HG02763 (cell line): Measurements from ENCODE around the gene TSTD2.
A peak's percentile ranks its signal among the peaks of the same experiment; 100 is the strongest.

Experiments
- ATAC-seq: cut with Tn5 transposase; IDR thresholded peaks from one replicate; pipeline ENCODE4 v1.9.1; 2021; ENCODE audit warnings: mild to moderate bottlenecking, moderate library complexity; ENCODE audit not compliant: unreplicated experiment

TSTD2 gene

GRCh38 chr9:97565262-97565661, 67.9 kb downstream of the TSTD2 start:
- ATAC-seq = no peak

DNA sequence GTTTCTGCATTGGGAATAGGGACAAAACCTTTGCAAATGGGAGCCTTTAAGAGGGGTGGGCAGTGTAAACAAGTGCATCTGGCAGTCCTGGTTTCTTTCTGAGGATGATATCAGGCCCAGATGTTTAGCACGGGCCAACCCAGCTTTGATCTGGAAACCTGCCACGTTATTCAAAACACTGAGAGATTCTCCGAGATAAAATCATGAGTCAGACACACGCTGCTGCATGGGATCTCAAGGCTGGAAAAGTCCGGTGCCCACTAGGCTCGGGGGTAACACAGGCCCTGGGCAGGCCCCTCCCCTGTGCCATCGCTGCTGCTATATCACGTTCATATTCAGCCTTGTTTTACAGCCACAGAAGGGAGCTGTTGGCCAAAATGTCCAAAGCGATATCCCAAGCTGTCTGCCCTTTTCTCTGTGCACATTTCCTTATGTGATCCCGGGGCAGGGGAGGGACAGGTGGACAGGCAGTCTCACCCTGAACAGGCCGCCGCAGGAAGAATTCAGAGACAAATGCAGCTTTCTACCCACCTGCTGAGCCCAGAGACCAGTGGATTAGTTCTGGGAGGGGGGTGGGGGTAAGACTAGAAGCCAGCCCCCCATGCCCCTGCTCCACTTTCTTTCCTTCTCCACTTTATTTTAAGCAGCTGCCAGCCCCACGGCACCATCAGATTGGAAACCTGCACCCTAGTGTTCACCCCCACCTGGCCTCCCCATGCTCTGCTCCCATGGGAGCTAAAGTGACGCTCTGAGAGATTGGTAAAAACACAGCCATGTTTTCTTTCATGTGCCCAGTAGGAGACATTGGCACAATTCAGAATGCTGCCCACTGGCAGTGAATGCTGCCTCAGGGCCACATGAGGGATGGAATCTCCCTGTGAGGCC, 68.6 kb downstream of the TSTD2 start:
- ATAC-seq = no peak

- no peak for ATAC-seq
These were observed 69.6 kb downstream of the TSTD2 start for GRCh38 chr9:97563458-97564135.

- no peak for ATAC-seq
These were observed 70.6 kb downstream of the TSTD2 start for GRCh38 chr9:97562542-97562941.

GRCh38 chr9:97561501-97561900, 71.7 kb downstream of the TSTD2 start:
- ATAC-seq = no peak

DNA sequence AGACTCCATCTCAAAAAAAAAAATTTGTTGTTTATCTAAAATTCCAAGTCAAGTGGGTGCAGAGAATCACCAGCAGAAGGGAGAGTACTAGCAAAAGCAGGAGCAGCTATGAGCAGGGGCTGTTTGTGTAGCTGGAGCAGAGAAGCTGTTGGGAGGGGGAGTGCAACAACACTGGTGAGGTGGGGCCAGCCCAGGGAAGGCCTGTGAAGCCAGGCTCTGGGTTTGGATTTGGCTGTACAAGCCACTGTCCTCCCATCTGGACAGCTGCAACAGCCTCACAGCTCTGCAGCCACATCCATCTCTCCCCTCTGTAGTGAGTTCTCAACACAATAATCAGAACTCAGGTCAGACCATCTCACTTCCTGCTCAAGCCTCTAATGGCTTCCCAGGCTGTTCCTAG, 72.3 kb downstream of the TSTD2 start:
- ATAC-seq = no peak

GRCh38 chr9:97560154-97560553, 73.0 kb downstream of the TSTD2 start:
- ATAC-seq = no peak

DNA sequence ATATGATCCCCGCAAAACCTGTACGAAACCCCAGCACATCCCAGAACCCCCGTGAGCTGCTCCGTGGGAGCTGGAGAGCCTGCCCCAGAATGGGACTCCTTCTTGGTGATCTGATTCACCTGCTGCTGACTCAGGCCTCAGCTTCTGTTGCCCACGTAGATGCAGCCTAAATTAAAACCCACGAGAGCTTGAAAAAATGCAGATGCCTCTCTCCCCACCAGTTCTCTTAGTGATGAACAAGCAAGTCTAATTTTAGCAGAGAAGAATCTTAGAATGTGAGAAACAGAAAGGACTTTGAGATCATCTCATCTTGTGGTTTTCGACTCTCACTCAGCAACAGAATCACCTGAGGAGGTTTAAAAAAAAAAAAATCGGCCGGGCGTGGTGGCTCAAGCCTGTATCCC, 74.1 kb downstream of the TSTD2 start:
- ATAC-seq = peak; percentile 74

DNA sequence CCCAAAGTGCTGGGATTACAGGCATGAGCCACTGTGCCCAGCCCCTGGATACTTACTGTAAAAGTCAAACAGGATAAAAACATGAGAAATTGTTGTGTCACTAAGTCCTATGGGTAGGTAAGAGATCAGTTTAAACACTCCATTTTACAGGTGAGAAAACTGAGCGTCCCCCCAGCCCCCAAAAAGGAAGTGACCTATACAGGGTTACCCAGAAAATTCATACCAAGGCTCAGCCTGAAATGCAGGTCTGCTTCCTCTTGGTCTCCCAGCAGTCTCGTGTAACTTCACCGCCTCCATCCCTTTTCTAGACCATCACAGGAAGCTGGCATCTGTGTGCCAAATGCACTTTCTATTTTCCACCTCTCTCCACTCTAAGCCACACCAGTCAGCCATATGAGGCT, 74.5 kb downstream of the TSTD2 start:
- ATAC-seq = no peak

- no peak for ATAC-seq
These were observed 75.5 kb downstream of the TSTD2 start for GRCh38 chr9:97557606-97558095.

- no peak for ATAC-seq
These were observed 76.2 kb downstream of the TSTD2 start for GRCh38 chr9:97556721-97557605.

GRCh38 chr9:97556036-97556720, 77.0 kb downstream of the TSTD2 start:
- no peak for ATAC-seq

- no peak for ATAC-seq
These were observed 78.0 kb downstream of the TSTD2 start for GRCh38 chr9:97555164-97555563.

DNA sequence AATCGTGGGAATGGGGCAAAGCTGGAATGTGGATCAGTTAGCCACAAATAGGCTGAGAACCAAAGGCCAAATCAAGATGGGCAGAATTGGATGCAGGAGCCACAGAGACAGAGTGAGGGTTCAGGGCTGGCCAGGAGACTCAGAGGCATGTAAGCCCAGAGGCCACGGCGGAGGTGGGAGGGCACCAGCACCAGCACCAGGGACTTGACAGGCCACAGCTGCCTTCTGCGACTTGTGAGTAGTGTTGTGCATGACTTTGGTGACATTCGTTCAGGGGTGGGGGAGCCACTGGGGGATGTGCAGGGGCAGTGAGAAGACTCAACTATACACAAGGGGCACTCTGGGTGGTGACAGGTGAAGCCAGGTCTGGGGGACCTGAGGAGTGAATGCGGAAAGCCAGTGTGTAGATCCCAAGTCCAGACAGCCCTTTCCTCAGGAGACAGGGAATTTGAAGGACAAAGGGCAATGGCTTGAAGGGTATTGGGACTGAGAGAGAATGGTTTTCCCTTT, 78.5 kb downstream of the TSTD2 start:
- ATAC-seq = no peak

GRCh38 chr9:97553841-97554240, 79.3 kb downstream of the TSTD2 start:
- no peak for ATAC-seq

- no peak for ATAC-seq
These were observed 80.0 kb downstream of the TSTD2 start for GRCh38 chr9:97553141-97553540.

DNA sequence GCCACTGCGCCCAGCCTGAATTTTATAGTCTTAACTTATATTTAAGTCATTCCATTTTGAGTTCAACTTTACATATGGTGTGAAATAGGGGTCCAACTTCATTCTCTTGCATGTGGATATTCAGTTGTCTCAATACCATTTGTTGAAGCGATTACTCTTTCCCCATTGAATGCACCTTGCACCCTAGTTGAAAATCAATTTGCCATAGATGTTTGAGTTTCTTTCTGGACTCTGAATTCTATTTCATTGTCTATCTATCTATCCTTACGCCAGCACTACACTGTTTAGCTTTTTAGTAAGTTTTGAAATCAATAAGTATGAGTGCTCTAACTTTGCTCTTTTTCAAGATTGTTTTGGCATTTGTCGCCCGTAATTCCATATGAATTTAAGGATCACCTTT, 81.9 kb downstream of the TSTD2 start:
- ATAC-seq = no peak

DNA sequence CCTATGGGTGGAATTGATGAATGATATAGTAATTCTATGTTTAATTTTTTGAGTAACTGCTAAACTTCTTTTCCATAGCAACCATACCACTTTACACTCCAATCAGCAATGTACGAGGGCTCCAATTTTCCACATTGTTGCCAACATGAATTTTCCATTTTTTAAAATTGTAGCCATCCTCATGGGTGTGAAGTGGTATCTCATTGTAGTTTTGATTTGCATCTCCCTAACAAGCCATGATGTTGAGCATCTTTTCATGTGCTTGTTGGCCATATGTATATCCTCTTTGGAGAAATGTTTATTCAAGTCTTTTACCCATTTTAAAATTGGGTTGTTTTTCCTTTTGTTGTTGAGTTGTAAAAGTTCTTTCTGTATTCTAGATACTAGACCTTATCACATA, 82.8 kb downstream of the TSTD2 start:
- ATAC-seq = no peak
